GM21423 (cell line): ENCODE measurements around the gene CLK4.

Experiments
- ATAC-seq: cut with Tn5 transposase; IDR thresholded peaks from one replicate; pipeline ENCODE4 v1.9.1; 2021; ENCODE audit warnings: mild to moderate bottlenecking, moderate library complexity; ENCODE audit not compliant: unreplicated experiment

The CLK4 gene

DNA sequence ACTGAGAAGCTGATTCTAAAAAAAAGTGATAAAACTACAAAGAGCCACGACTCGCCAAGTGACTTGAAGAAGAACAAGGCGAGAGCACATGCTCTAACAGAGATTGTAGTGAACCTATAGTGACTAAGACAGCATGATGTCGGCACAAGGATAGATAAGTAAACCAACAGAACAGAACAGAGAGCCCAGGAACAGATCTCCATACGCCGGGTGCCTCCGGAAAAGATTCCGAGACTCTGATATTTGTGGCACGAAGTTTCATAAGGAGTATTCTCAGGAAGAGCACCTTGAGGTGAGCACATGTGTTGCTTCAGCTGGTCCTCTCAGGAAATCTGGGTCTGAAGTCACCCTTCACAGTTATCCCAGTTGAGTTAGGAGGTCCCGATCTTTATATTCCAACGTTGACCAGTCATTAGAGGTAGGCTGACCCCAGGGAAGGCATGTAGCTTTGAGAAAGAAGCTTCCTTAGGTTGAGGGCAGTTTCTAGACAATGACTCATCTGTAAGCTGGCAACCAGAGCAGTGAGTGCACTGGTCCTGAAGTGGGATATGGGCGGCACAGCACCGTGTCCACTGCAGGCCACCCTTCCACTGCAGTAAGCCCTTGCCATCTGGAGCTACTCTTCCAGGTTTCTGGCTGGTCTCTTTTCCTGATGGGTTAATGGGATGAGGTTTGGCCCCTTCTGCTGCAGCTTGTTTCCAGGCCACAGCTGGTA lies 13.6 kb upstream of the CLK4 start:
- no peak for ATAC-seq

DNA sequence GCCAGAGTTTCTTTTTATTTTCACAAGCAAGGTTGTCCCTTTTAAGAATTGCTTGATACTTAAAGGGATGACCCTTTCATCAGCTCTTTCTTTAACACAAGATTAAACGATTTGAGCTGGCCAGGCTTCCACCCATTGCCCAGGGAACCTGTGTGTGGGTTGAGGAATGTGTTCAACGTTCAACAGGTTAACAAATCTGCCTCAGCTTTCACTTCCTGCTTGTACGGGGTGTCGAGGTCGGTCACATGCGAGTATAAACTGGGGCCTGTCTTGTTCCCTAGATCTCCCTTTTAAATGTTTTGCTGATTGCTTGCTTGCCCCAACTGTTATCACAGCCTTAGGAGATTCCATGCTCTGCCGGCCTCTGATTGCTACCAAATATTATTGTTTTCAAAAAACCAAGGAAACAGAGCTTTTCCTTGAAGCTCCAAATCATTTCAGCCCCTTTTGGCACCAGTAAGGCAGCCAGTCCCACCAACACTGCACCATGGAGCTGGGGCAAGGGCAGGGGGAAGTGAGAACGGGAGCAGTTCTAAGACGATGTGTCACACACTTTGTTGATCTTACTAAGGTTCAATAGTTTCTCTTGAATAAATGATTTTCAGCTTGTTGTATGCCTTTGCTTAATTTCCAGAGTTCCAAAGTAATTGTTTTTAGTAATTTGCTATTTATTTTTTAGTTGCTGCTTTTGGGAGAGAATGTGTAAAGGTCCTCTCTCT lies 10.7 kb upstream of the CLK4 start:
- ATAC-seq = no peak

GRCh38 chr5:178632285-178632684 lies 5.4 kb upstream of the CLK4 start:
- no peak for ATAC-seq

DNA sequence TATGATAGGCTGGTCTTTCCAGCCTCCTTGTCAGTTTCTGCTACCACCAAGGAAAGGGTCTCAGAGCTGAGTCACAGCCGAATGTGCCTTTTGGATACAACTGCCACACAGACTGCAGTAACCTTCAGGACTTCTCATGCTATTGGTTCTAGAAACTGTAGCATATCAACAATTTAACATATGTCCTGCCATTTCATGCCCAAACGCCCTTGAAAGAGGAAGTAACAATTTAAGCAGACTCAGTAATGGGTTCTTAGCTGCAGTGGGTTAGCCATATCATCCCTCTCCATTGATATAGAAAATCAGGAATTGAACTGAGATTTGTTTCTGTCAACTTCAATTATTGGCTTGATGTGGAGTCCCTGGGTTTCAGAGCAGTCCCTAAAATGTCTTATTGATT lies 4.1 kb upstream of the CLK4 start:
- ATAC-seq = no peak

DNA sequence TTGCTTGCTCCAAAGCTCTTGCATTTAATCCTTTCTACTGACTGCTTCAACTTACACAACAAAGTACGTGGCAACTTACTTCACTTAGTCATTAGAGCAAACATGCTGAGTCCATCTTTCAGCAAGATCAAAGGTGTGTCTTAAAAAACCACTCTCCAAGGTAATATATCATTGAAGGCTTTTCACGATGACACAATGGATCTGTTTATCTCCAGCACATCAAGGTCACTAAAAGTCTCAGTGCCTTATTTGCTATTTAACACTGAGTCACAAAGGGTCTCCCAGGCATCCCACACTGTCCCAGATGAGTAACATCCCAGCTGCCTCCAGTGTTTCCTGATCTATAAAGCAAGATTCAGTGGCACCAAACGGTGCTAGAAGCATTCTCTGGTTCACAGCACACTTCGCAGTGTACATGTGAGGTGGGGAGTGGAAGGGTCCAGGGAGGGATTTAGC lies 3.7 kb upstream of the CLK4 start:
- no peak for ATAC-seq

GRCh38 chr5:178627259-178627598 lies 379 bp upstream of the CLK4 start:
- no peak for ATAC-seq

DNA sequence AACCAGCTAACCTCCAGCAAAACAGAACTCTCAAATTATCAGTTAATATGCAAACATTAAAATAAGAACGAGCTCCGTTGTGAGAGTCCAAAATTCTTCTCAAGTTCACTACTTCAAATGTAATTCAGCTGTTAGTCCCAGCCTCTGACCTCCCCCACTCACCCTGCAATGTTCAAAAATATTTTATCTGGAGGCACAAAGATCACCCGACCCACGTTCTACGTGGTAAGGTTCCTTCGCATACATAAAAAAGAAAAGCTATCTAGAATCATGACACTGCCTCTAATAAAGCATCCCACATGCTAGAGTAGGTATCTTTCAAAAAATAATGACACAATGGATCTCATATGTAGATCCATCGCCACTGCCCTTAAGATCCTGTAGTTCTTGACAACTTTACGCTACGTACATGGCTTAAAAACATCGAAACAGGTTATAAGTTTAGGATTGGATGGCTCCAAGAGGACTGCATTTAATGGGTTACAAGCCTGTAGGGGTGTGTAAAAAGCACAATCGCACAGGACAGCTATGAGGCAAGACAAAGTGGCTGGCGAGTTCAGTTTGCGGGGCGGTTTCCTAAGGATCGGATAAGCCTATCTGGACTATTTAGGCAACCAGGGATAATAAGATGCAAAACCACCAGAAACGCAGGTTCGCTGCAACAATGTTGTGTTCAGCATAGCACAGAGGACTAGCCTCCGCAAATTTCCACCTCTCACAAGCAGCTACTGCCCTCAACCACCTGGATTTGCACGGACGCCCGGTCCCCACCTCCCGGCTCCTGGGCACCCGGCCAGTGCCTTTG lies 969 bp downstream of the CLK4 start:
- ATAC-seq = peak; percentile 21

DNA sequence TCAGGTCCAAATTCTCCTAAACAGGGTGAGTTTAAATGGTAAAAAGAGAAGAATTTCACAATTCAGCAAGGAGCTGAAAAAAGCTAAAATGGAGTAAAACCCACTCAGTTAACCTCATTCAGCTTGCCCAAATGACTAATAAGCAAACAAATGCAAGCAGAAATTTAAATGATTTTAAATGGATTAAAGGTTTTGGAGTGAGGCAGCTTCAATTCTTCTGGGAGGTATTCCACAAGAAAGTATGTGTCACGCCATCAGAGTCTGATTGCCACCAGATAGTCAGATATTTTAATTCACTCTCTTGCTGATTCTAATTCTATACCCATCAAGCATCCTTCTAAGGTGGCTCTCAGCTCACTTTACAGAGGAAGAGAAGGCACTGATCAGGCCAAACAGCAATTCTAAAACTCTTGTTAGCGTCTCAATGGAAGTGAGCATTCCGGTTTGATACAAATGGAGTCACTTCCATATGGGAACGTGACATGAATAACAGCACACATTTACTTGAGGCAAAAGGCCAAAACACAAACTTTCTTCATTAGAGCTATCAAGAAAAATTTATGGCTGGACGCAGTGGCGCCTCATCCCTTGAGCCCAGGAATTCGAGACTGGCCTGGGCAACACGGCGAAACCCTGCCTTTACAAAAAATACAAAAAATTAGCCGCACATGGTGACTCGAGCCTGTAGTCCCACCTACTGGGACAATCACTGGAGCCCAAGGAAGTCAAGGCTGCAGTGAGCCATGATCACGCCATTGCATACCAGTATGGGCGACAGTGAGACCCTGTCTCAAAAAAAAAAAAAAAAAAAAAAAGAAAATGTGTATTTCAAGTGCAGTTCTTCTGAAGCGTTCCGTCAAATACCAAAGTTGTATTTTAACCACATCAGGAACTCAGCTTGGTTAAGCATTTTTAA lies 2.0 kb downstream of the CLK4 start:
- ATAC-seq = no peak

DNA sequence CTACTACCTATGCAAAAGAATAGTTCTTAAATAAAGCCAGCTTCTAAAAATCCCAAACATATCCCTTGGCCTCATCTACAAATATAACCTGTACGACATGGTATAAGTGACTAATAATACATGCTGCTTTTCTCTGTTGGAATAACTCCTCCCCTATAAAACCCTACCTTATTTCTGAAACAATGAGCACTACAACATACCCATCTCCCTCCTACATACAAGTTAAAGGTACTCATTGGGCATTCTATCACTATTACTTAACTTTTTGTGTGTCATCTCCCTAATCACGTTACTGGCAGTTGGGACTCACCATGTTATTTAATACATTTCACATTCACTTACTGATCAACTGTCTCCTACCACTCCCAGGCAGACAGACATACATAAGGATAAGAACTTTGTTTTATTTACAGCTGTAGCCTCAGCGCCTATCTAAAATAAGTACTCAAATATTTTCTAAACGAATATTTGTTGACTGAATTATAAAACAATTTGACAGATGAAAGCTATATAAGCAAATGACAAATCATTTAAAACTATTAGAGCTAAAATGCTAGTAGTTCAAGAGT lies 4.1 kb downstream of the CLK4 start:
- no peak for ATAC-seq

- no peak for ATAC-seq
Measured at GRCh38 chr5:178619390-178619789, 7.5 kb downstream of the CLK4 start.

- ATAC-seq = no peak
Measured at GRCh38 chr5:178612299-178612698, 14.6 kb downstream of the CLK4 start.

DNA sequence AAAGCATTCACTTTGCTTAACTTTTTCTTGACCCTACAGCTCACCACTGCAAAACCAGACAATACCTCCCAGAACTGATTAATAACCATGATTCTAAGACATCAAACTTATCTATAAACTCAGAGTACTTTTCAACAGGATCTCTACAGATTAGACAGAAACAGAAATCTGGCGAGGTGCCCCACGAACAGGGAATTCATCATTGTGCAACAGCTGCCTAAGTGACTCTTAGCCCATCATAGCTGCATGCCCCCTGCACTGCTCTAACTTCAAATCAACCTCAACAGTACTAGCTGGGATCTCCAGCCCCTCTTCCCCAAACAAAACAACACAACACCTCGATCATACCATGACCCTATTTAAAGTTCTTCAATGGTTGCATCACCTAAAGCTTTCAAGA lies 20.6 kb downstream of the CLK4 start:
- ATAC-seq = no peak

DNA sequence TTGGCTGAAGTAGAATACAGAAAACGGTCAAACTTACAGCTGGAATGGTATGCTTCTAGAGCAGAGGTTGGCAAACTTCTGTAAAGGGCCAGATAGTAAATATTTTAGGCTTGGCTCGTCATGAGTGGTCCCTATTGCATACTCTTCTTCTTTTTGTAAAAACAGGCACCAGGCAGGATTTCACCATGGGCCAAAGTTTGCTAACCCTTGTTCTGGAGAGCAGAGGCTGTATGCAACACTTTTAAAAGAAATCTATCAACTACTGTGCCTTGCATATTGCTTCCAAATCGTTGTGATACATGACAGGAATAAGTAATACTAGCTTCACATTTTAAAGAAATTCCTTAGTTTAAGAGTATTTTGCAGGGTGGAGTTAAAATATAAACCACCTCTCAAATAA lies 21.1 kb downstream of the CLK4 start:
- no peak for ATAC-seq

- no peak for ATAC-seq
Measured at GRCh38 chr5:178602752-178603151, 24.1 kb downstream of the CLK4 start.

DNA sequence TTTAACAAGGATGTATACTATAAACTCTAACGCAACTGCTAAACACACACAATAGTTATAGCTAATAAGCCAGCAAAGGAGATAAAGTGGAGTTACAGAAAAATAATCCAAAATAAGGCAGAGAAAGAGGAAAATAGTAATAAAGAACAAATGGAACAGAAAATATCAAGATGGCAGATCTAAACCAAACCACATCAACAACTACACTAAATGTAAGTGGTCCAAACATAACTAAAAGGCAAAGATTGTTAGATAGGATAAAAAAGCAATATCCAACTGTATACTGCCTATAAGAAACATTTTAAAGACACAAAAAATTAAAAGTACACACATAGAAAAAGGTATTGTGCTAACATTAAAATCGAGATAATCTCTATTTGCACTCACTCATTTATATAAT lies 31.1 kb downstream of the CLK4 start:
- no peak for ATAC-seq

- ATAC-seq = no peak
Measured at GRCh38 chr5:178595150-178595549, 31.7 kb downstream of the CLK4 start.

DNA sequence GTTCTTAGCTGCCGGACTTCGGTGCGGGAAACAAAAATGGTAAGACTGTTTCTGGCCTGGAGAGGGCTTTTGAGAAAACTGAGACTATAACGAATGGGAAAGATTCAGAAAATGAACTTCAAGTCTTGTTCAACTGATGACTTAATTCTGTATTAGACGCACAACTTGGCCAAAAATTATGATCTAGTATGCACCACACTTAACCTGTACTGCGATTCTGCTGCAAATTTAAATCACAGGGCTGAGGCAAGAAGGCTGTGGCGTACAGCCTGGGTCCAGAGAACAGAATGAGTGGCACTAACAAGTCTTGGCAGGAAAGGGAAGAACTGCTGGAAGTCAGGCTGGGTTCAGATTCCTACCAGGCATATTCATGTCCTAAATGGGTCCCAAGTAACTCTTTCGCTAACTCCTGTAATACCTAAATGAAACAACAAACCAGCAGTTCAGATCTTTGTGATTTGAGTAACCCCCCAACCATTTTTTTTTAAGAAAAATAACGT lies 35.9 kb downstream of the CLK4 start:
- ATAC-seq = no peak

DNA sequence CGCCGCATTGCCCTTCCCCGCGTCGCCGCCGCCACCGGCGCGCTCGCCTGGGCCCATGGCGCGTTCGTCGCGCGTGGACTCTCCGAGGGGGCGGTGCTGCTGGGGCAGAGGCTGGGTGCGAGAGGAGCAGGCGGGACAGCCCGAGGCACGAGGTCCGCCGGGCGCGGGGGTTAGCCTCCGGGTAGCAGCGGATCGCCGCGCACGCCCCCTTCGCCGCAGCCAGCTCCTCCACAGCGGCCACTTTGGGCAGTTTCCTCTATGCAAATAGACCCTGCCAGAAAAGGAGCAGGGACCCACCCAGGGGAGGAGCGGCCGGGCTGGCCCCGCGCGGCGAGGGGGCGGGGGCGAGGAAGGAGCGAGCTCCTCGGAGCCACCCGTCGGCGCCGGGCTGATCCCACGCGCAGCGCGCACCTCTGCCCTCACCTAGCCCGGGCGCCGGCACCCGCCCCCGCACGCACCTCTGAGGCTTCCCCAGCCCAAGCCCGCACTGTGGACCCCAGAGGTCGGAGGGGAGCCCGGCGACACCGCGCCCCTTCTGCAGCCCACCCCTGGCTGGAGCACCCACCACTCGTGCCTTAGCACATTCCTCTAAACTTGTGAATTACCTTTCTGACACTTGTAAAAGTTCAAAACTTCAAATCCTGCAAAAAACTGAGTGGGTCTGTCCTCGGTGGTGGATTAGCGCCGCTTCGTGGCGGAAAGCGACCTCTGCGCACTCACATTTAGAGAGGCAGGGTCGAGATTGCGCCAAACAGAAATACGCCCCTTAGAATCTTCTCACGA lies 36.5 kb downstream of the CLK4 start, which contains the start of gene COL23A1:
Gene COL23A1, minus strand, starts transcription at position 253 of the 783 bp plus-strand sequence.
- ATAC-seq = peak; percentile 61
